Germinal center (tissue), 1 donor: ENCODE data around the gene ZPBP2.

Experiments used
- DNase-seq: peaks from one replicate; pipeline ENCODE4 v3.0.0; 2012; ENCODE audit warnings: mixed read lengths, low spot score

Gene ZPBP2

DNA sequence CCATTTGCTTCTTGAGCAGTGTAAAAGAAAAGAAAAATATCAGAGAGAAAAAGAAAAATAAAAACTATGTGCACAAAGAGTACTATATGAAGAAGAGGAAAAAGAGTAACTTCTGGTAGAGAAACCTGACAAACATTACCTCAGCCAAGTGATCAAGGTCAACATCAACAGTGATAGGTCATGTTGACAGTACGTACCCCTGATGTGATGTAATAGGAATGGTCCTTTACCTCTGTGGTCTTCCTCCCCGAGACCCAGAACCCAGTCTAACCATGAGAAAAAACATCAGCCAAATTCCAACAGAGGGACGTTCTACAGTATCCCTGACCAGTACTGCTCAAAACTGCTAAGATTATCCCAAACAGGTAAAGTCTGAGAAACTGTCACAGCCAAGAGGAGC is 46.0 kb downstream of the ZPBP2 start:
- DNase-seq, result no peak

- DNase-seq, result no peak
Measured at GRCh38 chr17:39915559-39915958, 47.6 kb downstream of the ZPBP2 start.

GRCh38 chr17:39916918-39917317 is 48.9 kb downstream of the ZPBP2 start:
- DNase-seq, result no peak

DNA sequence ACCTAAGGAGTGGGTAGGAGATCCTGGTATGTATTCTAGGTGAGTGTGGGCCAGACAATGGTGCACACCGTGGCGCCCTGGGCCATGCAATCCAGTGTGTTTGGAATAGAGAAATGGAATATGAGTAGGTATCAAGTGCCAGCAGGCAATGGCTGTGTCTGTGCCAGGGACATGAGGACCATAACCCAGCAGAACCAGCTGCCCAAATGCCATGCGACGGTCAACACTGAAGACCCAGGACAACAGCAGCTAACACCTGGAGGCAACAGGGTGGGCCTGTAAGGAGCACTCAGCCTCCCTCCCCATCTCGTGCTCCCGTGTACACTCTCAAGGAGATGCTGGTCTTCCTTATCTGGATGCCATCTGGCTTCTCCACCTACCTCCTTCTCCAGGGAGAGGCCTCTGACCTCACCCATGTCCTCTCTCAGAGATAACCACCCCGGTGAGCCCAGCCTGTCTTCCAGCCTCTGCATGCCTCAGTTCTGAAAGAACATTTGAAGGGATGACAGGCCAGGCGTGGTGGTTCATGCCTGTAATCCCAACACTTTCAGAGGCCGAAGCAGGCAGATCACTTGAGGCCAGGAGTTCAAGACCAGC is 51.2 kb downstream of the ZPBP2 start:
- DNase-seq, result no peak

DNA sequence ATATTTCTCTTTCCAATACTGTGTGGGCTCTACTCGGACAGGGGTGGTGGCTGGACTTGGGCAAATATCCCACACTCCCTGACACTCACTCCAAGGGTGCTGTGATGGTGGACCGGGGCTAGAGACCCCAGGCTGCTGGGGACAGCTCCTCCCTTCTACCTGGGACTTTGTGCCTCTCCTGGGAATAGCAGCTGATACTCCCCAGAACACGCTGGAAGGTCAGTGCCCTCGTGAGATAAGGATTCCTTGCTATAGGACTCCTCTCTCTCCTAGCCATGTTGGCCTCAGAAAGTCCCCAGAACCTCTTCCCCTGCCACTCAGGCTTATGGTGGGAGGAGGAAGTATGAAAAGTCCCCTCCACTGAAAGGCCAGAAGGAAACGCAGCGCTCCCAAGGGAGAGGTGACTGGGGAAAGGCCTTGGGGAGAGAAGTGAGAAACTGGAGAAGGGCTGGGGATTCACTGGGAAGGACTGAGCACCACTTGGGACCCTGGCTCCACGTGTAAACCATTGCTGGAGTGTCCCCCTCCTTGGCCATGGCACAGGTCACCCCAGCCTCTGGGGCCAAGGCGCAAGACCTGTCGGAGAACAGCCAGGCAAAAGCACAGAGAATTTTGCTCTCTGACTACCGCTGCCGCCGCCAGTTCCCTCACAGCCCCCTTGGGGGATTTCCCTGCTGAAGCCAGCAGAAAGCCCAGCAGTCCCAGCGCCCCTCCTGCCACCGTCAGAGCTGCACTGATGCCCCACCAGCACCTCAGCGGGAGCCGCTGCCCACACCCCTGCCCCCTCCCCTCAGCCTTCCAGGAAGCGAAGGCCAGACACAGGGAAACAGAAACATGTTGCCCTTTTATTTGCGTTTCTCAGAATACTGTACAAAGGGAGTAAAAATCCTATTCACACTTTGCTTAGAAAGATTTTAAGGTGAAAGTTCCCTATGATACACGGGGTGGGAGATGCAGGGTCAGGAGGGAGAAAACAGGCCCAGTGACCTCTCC is 52.5 kb downstream of the ZPBP2 start:
- DNase-seq, result peak; percentile 40

DNA sequence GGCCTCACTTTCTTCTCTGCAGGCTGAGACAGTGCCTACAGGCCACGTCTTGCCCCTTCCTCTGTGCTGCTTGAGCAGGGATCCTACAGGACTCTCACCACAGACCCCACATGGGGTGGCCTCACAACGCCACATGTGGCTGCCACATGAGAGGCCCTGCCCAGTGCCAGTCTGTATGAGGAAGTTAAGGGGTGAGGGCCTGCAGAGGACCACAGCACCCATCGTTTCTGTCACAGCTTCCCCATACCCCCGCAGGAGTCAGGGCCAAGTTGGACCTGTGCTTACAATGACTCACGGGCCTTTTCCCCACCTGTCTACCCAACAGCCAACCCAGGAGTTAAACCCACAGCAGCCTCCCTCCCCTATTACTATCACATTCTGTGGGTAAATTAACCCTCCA is 53.3 kb downstream of the ZPBP2 start:
- DNase-seq, result peak; percentile 20

DNA sequence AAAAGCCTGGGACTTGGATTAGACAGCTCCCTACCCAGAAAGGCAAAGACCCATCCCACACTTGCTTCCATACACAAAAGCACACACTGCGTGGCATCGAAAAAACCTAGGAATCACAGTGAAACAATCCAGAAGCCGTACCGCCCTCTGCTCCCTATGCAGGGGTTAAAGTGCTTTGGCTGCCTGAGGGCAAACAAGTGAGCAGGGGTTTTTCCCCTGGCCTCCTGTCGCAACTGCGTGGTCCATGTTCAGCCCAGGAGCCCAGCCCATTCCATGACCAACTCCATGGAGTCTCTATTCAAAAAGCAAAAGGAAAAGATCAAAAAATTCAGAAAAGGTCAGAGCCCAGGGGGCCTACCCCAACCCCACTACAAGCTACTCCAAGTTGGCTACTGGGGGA is 54.0 kb downstream of the ZPBP2 start:
- DNase-seq, result no peak

DNA sequence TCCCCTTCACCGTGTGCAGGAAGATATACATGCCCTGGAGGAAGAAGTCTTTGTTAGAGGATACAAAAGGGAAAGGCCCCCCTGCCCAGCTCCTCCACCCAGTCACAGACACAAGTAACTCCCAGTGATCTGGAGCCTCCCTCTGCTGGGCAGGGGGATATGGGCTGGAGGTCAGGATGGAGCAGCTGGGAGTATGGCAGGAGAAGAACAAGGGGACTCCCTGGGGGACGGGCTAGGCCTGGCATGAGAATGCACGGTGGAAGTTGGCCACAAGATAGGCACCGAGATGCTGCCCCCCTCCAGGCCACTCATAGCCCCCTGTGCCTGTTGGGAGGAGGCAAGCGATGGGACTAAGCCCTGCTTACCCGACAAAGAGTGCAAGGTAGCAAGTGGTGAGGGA is 55.2 kb downstream of the ZPBP2 start:
- DNase-seq, result no peak

GRCh38 chr17:39923836-39924690 is 56.1 kb downstream of the ZPBP2 start:
- no peak for DNase-seq

- DNase-seq, result no peak
Measured at GRCh38 chr17:39924691-39925055, 56.7 kb downstream of the ZPBP2 start.

GRCh38 chr17:39925282-39926134 is 57.5 kb downstream of the ZPBP2 start:
- DNase-seq, result no peak

DNA sequence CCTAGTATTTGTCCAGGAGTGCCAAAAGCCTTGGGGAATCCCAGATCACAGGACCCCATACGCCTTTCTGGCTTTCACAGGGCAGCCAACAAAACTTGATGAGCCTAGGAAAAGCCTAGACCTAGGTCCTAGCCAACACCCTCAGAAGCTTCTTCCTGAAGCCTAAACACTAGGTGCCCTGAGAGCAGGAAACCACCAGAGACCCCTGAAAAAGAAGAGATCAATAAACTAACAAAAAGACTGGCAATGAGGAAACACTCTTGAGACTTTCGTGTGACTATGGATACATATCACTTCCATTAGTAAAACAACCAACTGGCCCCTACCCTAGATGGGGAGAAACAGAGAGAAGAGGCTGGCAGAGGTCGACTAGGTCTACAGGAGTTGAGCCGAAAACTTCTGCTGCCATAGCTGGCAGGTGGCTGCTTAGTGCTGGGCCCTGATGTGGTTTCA is 58.2 kb downstream of the ZPBP2 start:
- no peak for DNase-seq

GRCh38 chr17:39926588-39927100 is 58.6 kb downstream of the ZPBP2 start:
- peak; percentile 60 for DNase-seq
